A549 treated with Hydrocortisone at 1 μM for 4 hours (cell line): ENCODE data around the gene FADD. TPM values are rescaled to one million over a fixed set of nuclear protein-coding genes. Genes with fewer than 3 reads are reported as not detected.

ENCODE experiments used
- total RNA-seq: library from RNA; stranded (reverse); fragments of 200-300 nt; extraction: Qiagen RNA extraction; gene quantifications from 5 replicates; pipeline ENCODE4 v1.2.3, GENCODE V29; 2022

FADD gene
- total RNA-seq: 56.7 to 72.7 TPM (median 67.5 TPM) in 5 replicates

DNA sequence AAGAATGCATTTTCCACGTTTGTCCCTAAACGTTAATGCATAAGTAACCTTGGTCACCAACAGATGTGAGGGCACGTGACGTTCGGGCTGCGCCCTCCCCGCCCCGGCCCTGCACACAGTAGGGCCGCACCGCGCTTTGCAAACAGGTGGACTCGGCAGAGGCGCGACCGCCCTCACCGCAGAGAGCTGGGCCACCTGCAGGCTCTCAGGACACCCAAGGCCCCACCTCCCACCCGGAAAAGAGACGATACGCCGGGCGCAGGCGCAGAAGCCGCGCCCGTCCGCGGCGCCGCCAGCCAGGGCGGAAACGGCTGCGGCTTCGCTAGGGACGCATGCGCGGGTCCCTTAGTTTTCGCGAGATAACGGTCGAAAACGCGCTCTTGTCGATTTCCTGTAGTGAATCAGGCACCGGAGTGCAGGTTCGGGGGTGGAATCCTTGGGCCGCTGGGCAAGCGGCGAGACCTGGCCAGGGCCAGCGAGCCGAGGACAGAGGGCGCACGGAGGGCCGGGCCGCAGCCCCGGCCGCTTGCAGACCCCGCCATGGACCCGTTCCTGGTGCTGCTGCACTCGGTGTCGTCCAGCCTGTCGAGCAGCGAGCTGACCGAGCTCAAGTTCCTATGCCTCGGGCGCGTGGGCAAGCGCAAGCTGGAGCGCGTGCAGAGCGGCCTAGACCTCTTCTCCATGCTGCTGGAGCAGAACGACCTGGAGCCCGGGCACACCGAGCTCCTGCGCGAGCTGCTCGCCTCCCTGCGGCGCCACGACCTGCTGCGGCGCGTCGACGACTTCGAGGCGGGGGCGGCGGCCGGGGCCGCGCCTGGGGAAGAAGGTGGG is at the start of gene FADD:
FADD (plus strand) TSS at position 377 of the 831 bp plus-strand sequence; CDS start at position 541, 164 bp downstream.

Other genes with a start within 250 kb of the FADD start
- gene ANO1, start 125.0 kb upstream of the FADD start, total RNA-seq: 2.2 to 3.6 TPM (median 2.6 TPM) in 5 replicates
- gene PPFIA1, start 67.4 kb downstream of the FADD start, total RNA-seq: 23.9 to 33.2 TPM (median 28.2 TPM) in 5 replicates
- gene CTTN, start 195.2 kb downstream of the FADD start, total RNA-seq: 205 to 247 TPM (median 211 TPM) in 5 replicates